NCI-H2029 treated with DMSO at 0.1 percent for 48 hours (cell line): ENCODE measurements around the gene NHERF2.

ENCODE experiments used
- DNase-seq: peaks from one replicate; lab custom pipeline; 2025; lab: John Stamatoyannopoulos, UW

Gene NHERF2

GRCh38 chr16:2026461-2027023, at the start of gene NHERF2:
Gene NHERF2, plus strand, starts transcription at chr16:2026902. Its CDS starts 104 bp downstream, at chr16:2027006.
- no peak for DNase-seq

- DNase-seq = no peak
Measured at GRCh38 chr16:1976951-1977874, 49.5 kb upstream of the NHERF2 start.

GRCh38 chr16:1977875-1978268, 48.8 kb upstream of the NHERF2 start:
- DNase-seq = no peak

GRCh38 chr16:1978476-1979120, 48.1 kb upstream of the NHERF2 start:
- DNase-seq = no peak

GRCh38 chr16:1979271-1980029, 47.3 kb upstream of the NHERF2 start:
- DNase-seq = no peak

GRCh38 chr16:1980030-1980769, 46.5 kb upstream of the NHERF2 start:
- no peak for DNase-seq

- no peak for DNase-seq
Measured at GRCh38 chr16:1980770-1981087, 46.0 kb upstream of the NHERF2 start.

- DNase-seq = no peak
Measured at GRCh38 chr16:1981398-1981836, 45.3 kb upstream of the NHERF2 start, which contains the start of gene NOXO1. Gene NOXO1, minus strand, starts transcription at chr16:1981469. Its CDS starts 290 bp downstream, at chr16:1981179.

GRCh38 chr16:1982013-1982433, 44.7 kb upstream of the NHERF2 start:
- no peak for DNase-seq

- DNase-seq = no peak
Measured at GRCh38 chr16:1982991-1983543, 43.6 kb upstream of the NHERF2 start.

GRCh38 chr16:1983544-1984346, 43.0 kb upstream of the NHERF2 start, which contains the start of gene GFER:
Gene GFER, plus strand, starts transcription at chr16:1984193. Its CDS starts 26 bp downstream, at chr16:1984219.
- peak; percentile 42 for DNase-seq

GRCh38 chr16:1984347-1985225, 42.1 kb upstream of the NHERF2 start:
- DNase-seq = no peak

- DNase-seq = no peak
Measured at GRCh38 chr16:1985466-1986150, 41.1 kb upstream of the NHERF2 start.

- DNase-seq = no peak
Measured at GRCh38 chr16:1987198-1987597, 39.5 kb upstream of the NHERF2 start.

- no peak for DNase-seq
Measured at GRCh38 chr16:1989209-1990100, 37.2 kb upstream of the NHERF2 start, which contains the start of gene SYNGR3. Gene SYNGR3, plus strand, starts transcription at chr16:1989970. Its CDS starts 133 bp downstream, at chr16:1990103.

- DNase-seq = no peak
Measured at GRCh38 chr16:1990101-1990350, 36.7 kb upstream of the NHERF2 start.

GRCh38 chr16:1990351-1991134, 36.2 kb upstream of the NHERF2 start:
- DNase-seq = no peak
